ENCODE data around the gene CCND2.

CCND2 gene

GRCh38 chr12:4293299-4293965 is 19.9 kb downstream of the CCND2 start:
- FAIRE-seq: no peak

GRCh38 chr12:4293966-4294505 is 20.5 kb downstream of the CCND2 start:
- FAIRE-seq: no peak

- FAIRE-seq: no peak
These were observed 23.2 kb downstream of the CCND2 start for GRCh38 chr12:4296751-4297150.

- no peak for FAIRE-seq
These were observed 24.1 kb downstream of the CCND2 start for GRCh38 chr12:4297617-4298016.

- FAIRE-seq: no peak
These were observed 27.3 kb downstream of the CCND2 start for GRCh38 chr12:4300883-4301282.

- FAIRE-seq: no peak
These were observed 28.5 kb downstream of the CCND2 start for GRCh38 chr12:4301932-4302501.

- FAIRE-seq: no peak
These were observed 29.3 kb downstream of the CCND2 start for GRCh38 chr12:4302881-4303280.

GRCh38 chr12:4303750-4304149 is 30.2 kb downstream of the CCND2 start:
- no peak for FAIRE-seq

GRCh38 chr12:4307593-4308333 is 34.2 kb downstream of the CCND2 start:
- FAIRE-seq: peak; percentile 85

- FAIRE-seq: no peak
These were observed 34.9 kb downstream of the CCND2 start for GRCh38 chr12:4308334-4308950.

- no peak for FAIRE-seq
These were observed 38.2 kb downstream of the CCND2 start for GRCh38 chr12:4311776-4312175.

- no peak for FAIRE-seq
These were observed 38.7 kb downstream of the CCND2 start for GRCh38 chr12:4312251-4312650.

GRCh38 chr12:4320497-4320852 is 46.9 kb downstream of the CCND2 start:
- no peak for FAIRE-seq

GRCh38 chr12:4320853-4321701 is 47.5 kb downstream of the CCND2 start, which contains the start of gene TIGAR:
TSS of gene TIGAR (plus strand) at chr12:4321213. CDS start at chr12:4321272, 59 bp downstream.
- no peak for FAIRE-seq

GRCh38 chr12:4322726-4323125 is 49.2 kb downstream of the CCND2 start:
- no peak for FAIRE-seq

Data from G401.6 (cell line).